SK-N-MC (cell line): ENCODE data around the gene TMEM88.

Source experiments
- DNase-seq: peaks from one replicate; pipeline ENCODE4 v3.0.0-alpha.2; 2011; ENCODE audit warnings: low read depth, low spot score
- H3K27ac ChIP-seq: fragments of 200-600 bp; sonication (generic); 2 replicates; pipeline ENCODE4 v1.5.1; 2016; ENCODE audit warnings: mixed run types
- H3K36me3 ChIP-seq: fragments of 200-600 bp; sonication (generic); 2 replicates; pipeline ENCODE4 v1.6.1; 2017; ENCODE audit warnings: antibody characterized with exemption, low read length, mixed read lengths; ENCODE audit not compliant: insufficient read depth
- H3K4me3 ChIP-seq: fragments of 200-600 bp; sonication (generic); 2 replicates; pipeline ENCODE4 v1.5.1; 2016
- H3K9ac ChIP-seq: fragments of 200-600 bp; sonication (generic); 2 replicates; pipeline ENCODE4 v1.8.0; 2017; ENCODE audit warnings: mixed run types, mixed read lengths; ENCODE audit not compliant: insufficient read length
- H3K9me3 ChIP-seq: fragments of 200-600 bp; sonication (generic); 2 replicates; pipeline ENCODE4 v1.6.1; 2017; ENCODE audit warnings: low read depth, mild to moderate bottlenecking, antibody characterized with exemption, low read length, moderate library complexity, mixed read lengths
- EZH2 ChIP-seq: fragments of 200-600 bp; sonication (generic); IDR thresholded peaks from one replicate; pipeline ENCODE4 v1.6.1; 2017; ENCODE audit warnings: antibody characterized with exemption
- FOXP2 ChIP-seq: optimal IDR thresholded peaks from 2 replicates; pipeline ENCODE3; 2011; ENCODE audit warnings: mild to moderate bottlenecking, moderate library complexity; ENCODE audit not compliant: insufficient read depth; ENCODE audit errors: extremely low read length, control extremely low read depth
- POLR2AphosphoS5 ChIP-seq: IDR thresholded peaks from 2 replicates; pipeline ENCODE4 v1.6.1; 2012; ENCODE audit warnings: mild to moderate bottlenecking, low read depth, low read length, borderline replicate concordance

The TMEM88 gene

DNA sequence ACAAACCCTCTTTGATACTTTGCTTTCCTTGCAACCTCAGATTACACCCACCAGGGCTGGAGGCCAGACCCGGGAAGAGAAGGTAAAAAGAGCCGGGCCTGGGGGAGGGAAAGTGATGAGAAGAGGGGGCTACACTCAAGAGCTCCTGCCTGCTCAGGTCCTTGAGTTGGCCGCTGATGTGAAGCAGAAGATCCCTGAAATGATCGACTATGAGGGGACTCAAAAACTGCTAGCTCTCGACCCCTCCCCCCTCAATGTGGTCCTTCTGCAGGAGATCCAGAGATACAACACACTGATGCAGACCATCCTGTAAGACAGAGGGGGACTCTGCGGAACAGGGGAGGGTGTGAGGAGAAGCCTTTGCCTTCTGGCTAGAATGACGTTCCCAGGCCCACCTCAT, 23.6 kb upstream of the TMEM88 start:
- H3K27ac ChIP-seq, result no peak overlapping the region
- H3K4me3 ChIP-seq, result no peak overlapping the region
- H3K36me3 ChIP-seq, result no peaks in the 10 kb centered on the region
- no peaks in the 10 kb centered on the region for H3K9me3 ChIP-seq
- TF ChIP-seq FOXP2, result no peak
- TF ChIP-seq POLR2AphosphoS5, result no peak
- no peak for TF ChIP-seq EZH2
- H3K9ac ChIP-seq, result no peak overlapping the region
- DNase-seq, result no peak

GRCh38 chr17:7832431-7832830, 22.4 kb upstream of the TMEM88 start:
- H3K9me3 ChIP-seq, result no peaks in the 10 kb centered on the region
- TF ChIP-seq POLR2AphosphoS5 (no peak), FOXP2 (no peak), EZH2 (no peak)

DNA sequence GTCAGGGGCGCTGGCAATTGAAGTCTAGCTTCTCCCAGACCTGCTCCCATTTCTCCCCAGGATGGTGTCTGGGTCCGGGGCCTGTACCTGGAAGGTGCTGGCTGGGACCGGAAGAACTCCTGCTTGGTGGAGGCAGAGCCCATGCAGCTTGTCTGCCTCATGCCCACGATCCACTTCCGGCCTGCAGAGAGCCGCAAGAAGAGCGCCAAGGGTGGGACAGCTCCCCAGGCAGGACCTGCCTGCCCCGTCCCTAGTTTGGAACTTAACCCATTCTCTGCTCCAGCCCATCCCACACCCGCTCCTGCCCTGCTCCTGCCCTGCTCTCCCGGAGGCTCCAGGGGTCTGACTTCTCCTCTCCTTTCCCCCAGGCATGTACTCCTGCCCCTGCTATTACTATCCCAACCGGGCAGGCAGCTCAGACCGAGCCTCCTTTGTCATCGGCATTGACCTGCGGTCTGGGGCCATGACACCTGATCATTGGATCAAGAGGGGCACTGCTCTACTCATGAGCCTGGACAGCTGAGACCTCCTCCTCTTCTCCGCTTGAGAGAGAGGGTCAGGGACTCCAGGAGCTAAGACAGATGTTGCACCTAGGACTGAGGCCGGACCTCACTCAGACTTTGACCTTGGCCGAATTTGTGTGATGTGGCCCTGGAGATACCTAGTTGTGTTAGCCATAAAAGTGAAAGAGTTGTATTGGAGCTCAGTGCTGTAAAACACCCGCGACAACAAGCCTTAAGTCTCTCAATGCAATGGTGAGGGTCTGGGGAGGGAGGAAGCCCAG, 21.7 kb upstream of the TMEM88 start:
- H3K9me3 ChIP-seq, result no peaks in the 10 kb centered on the region
- H3K36me3 ChIP-seq, result no peaks in the 10 kb centered on the region
- no peak for TF ChIP-seq EZH2
- TF ChIP-seq FOXP2, result no peak
- TF ChIP-seq POLR2AphosphoS5, result no peak
- H3K27ac ChIP-seq, result no peak overlapping the region
- peak overlapping the region; percentile 82 for H3K4me3 ChIP-seq
- H3K9ac ChIP-seq, result peak overlapping the region; percentile 3
- no peak for DNase-seq

More at GRCh38 chr17:7832431-7832830, 22.4 kb upstream of the TMEM88 start:
- Histone ChIP-seq H3K36me3 (no peaks in the 10 kb centered on the region), H3K4me3 (no peak overlapping the region), H3K9ac (no peak overlapping the region), H3K27ac (no peak overlapping the region)
- DNase-seq, result no peak

DNA sequence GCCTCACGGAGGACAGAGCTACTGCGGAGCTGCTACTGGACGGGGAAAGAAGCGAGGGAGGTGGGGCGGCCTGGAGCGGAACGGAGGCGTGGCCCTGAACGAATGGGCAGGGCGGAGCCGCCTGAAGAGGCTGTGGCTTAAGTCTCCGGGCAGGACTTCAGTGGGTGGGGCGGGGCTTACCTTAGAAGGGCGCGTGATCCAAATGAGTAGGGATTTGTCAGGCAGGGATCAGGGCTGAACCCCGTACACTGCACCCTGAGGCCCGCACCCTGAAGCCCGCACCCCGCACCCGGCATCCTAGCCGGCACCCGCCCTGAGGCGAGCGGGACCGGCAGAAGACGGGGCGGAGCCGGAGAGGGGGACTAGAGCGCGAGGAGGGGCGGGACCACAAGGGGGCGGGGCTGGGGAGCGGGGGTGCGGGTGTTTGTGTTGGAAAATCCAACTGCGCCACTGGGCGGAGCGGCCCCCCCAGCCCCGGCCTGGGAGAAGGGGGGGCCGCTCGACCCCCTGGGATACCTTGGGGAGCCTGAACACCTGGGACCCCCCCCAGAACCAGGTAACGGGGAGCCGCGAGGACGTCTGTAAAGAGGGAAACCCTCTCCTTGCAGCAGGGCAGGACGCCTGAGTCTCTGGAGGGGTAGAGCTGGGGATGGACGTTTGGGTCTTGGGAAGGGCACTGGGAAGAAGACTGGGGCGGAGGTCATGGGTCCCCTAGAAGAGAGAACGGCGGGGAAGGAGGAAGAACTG, 20.9 kb upstream of the TMEM88 start, which contains the start of gene KDM6B:
Gene KDM6B, plus strand, starts transcription at position 423 of the 747 bp plus-strand sequence. CDS start 11,338 bp downstream, outside the sequence.
- Histone ChIP-seq H3K9ac (peak within 1 kb of the TSS; percentile 3), H3K4me3 (peak within 1 kb of the TSS; percentile 82), H3K27ac (peak within 1 kb of the TSS; percentile 78; the same call in 1 of the 2 replicates), H3K9me3 (no peaks in the 10 kb centered on the region), H3K36me3 (no peaks in the 10 kb centered on the region)
- TF ChIP-seq FOXP2 (no peak), EZH2 (no peak), POLR2AphosphoS5 (no peak)
- no peak for DNase-seq

DNA sequence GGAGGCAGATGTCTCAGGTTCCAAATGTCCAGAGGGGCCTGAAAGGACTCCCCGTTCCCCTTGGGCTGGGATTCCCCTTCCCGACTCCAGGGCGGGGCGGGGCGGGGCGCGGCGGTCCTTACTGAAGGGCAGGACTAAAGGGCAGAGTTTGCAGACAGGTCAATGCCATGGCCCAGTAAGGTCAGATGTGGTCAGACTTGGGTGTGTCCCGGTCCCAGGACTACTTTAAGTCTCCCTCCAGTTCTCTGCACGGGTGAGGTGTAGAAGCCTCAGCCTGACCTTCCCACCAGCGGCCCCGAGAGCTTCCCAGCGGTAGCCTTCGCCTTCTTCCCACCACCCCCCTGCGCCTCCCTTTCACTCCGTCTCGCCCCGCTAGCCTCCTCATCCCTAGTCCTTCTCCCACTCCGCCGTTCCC, 20.3 kb upstream of the TMEM88 start:
- TF ChIP-seq POLR2AphosphoS5, result no peak
- peak; percentile 6 for TF ChIP-seq FOXP2
- DNase-seq, result no peak
- Histone ChIP-seq H3K4me3 (peak overlapping the region; percentile 82), H3K36me3 (peaks cover under 1% of the 10 kb centered on the region; the same call in 1 of the 2 replicates), H3K9me3 (no peaks in the 10 kb centered on the region), H3K27ac (no peak overlapping the region), H3K9ac (no peak overlapping the region)

DNA sequence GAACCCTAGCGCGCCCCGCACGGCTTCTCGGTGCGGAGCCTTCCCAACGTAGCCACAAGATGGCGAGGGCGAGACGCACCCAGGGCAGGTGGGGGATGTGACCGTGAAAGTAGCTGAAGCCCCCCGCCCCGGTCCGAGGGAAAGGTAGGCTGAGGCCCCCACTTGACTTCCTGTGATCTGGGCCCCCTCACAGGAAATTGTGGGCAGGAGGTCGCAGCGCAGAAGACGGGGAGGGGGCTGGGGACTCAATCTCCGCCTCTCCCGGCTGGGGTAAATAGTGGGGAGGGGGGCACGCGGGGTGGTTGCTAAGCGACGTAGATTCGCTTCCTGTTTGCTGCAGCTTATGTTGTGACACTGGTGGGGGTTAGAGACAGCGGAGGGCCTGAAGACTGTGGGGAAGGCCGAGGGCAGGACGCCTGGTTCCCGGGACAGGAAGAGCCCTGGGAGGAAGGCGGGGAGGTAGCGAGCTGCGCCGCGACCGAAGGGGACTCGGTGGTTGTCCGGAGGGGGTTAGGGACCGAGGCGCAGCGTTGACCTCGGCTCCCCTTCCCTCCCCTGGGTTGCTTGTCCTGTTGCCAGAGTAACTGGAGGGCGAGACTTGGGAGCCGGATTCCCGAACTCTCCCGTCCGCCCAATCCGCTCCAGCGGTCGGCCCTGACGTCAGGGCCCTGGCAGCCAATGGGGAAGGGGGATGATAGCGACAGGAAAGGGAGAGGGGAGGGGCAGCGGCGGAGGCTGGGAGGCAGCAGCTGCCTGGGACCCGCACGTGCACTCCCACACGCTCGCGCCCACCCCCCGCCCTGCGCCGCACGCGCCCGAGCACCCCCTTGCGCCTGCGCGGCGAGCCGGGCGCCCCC, 19.7 kb upstream of the TMEM88 start:
- peak overlapping the region; percentile 82 for H3K4me3 ChIP-seq
- TF ChIP-seq FOXP2, result peak; percentile 15
- no peak for TF ChIP-seq EZH2
- peak overlapping the region; percentile 96 for H3K27ac ChIP-seq
- no peaks in the 10 kb centered on the region for H3K9me3 ChIP-seq
- DNase-seq, result peak; percentile 79
- no peak overlapping the region for H3K9ac ChIP-seq
- peaks cover 5% of the 10 kb centered on the region; the same call in 1 of the 2 replicates for H3K36me3 ChIP-seq

GRCh38 chr17:7835814-7836595, 18.9 kb upstream of the TMEM88 start:
- no peak for DNase-seq
- H3K4me3 ChIP-seq, result peak overlapping the region; percentile 82
- TF ChIP-seq POLR2AphosphoS5, result peak; percentile 72
- no peak for TF ChIP-seq EZH2
- TF ChIP-seq FOXP2, result no peak
- H3K36me3 ChIP-seq, result peaks cover 14% of the 10 kb centered on the region; the same call in 1 of the 2 replicates
- H3K9ac ChIP-seq, result peak overlapping the region; percentile 89
- peak overlapping the region; percentile 96 for H3K27ac ChIP-seq
- no peaks in the 10 kb centered on the region for H3K9me3 ChIP-seq
